GM19193 (cell line): Measurements from ENCODE around the gene H1-8.

ENCODE experiments used
- POLR2A ChIP-seq: IDR thresholded peaks from 4 replicates; pipeline ENCODE4 v1.6.1; 2011; ENCODE audit not compliant: insufficient read depth, insufficient read length; ENCODE audit errors: extremely low read depth

Gene H1-8

DNA sequence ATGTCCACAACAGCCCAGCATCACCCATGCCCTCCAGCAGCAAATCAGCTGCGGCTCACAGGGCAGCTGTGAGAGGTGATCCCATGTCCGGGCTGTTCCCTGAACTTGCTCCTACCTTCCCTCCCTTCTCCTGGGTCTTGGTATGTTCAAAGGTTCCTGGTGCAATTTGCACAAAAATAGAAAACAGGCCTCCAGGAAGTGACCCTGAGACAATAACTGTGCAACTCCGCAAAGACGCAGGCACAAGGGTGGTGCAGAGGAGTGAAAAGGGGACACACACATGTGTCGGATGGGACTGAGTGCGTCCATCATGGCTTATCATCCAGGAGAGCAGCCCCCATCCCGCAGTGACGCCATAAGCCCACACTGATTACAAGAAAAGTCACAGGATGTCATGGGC is 47.2 kb downstream of the H1-8 start:
- TF ChIP-seq POLR2A = no peak

DNA sequence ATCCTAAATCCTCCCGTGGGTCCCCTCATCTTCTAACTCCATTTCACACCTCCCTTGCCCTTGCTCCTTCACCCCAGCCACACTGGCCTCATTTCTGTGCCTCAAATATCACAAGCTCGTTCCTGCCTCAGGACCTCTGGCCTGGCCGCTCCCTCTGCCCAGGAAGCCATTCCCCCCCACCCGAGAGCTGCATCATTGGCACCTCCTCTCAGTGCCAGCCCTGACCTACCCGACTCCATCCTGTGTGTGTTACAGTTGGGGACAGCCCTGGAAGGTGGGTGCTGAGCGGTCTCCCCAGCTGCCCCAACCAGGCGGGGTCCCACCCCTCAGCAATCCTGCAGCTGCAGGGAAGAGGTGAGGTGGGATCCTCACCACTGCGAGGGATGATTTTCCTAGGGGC is 49.0 kb downstream of the H1-8 start:
- TF ChIP-seq POLR2A = no peak

GRCh38 chr3:129592381-129593131 is 49.6 kb downstream of the H1-8 start:
- TF ChIP-seq POLR2A = no peak

- no peak for TF ChIP-seq POLR2A
Measured at GRCh38 chr3:129593230-129593594, 50.2 kb downstream of the H1-8 start.

DNA sequence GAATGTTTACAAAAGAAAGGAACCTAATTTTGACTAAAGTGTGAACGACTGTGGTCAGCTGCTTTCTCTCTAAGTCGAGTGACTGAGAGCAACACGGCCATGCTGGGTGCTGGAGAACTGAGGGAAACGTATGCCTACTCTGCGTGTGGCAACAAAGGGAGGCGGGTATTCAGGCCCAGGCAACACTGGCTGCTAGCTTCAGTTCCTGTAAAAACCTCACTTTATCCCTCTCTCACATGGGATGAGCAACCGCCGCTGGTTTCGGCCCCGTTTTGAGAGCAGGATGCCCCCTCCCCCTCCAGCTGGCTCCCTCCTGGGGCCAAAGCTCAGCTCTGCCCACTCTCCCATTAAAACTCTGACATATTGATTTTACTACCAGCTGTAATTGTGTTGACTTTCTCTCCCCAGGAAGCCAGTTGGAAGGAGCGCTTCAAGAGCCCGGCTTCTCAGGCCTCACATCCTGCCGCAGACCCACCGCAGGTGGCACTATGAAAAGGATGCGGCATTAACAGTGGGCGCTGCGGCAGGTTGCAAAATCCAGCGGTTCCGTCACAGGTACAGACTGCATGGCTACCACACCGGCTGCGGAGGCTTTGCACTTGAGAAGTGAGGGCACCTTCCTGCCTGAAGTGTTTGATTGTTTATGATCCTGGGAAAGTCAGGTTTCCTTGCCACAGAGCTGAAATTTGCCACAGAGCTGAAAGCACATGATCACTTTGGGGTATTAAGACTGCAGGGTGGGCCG is 50.8 kb downstream of the H1-8 start:
- TF ChIP-seq POLR2A = no peak

GRCh38 chr3:129594409-129594808 is 51.4 kb downstream of the H1-8 start:
- TF ChIP-seq POLR2A = no peak

- no peak for TF ChIP-seq POLR2A
Measured at GRCh38 chr3:129594907-129595390, 52.0 kb downstream of the H1-8 start.

- no peak for TF ChIP-seq POLR2A
Measured at GRCh38 chr3:129595544-129596193, 52.7 kb downstream of the H1-8 start.

DNA sequence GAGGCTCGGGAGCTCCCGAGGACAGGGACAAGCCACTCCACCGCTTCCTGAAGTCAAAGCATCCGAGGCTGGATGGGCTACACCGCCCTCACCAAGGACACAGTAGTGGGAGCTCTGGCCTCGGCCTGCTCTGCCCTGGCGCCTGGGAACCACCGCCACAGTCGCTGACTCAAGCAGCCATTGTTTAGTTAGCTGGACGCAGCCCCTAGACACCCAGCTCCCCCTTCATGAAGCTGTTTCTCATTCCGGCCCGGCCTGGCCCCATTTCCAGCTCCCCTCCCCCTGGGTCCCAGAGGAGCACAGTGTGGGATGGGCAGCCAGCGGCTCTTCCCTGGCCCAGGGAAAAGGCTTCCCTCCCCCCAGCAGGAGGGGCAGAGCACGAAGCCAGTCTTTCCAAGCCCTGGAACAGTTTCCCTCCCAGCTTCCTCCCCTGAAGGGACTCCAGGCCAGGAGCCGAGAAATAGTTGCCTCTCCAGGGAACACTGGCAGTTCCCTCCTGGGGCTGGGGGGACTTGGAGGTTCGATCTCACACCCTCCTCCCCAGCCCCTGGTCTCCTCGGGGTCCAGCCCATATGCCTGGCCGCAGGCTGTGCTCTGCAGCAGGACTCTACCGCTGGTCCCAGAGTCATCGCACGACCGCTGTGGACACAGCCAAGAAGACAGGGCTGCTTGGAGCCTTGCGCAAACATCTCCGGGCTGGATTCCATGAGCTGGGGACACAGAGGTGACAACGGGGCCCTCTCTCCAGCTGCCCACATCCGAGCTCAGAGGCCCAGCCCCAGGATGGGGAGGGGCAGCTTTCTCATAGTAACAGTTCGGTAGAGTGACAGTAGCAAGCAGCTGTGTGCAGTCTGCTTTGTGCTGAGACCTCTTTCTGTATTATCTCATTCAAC is 53.5 kb downstream of the H1-8 start:
- no peak for TF ChIP-seq POLR2A

GRCh38 chr3:129597087-129597999 is 54.4 kb downstream of the H1-8 start:
- TF ChIP-seq POLR2A = no peak

DNA sequence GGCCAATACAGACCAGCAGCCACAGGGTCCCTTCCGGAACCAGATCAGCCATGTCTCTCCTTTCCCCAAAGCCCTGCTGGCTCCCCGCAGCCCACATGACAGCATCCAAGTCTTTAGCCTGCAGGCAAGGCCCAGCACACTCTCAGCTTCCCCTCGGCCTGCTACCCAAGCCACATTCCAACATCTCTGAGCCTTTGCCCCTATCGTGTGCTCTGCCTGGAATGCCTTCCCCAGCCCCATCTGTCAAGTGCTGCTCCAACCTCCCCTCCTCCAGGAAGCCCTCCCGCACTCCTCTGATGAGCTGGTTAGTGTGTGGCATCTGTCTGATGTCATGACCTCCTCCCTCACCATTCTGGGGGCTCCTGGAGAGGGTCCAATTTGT is 55.0 kb downstream of the H1-8 start:
- no peak for TF ChIP-seq POLR2A

- TF ChIP-seq POLR2A = no peak
Measured at GRCh38 chr3:129598484-129598883, 55.5 kb downstream of the H1-8 start.

DNA sequence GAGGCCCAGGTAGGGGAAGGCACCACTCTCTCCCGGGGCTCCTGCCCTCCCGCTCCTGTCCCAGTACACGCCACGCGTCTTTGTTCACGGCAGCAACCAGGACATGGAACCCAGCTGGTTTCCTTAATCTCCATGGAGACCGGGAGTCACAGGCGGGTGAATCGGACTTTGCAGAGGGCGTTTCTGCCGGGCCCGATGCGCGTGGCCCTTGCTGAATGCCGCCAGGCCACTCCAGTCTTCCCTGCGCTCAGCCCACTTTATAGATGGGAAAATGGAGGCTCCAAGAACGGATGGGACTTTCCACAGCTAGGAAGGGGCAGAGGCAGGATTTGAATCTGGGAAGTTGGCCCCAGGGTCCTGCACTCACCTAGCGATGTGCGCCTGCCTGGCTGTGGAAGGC is 56.1 kb downstream of the H1-8 start:
- no peak for TF ChIP-seq POLR2A

- TF ChIP-seq POLR2A = no peak
Measured at GRCh38 chr3:129599607-129600006, 56.6 kb downstream of the H1-8 start.
